ENCODE measurements around the gene SSBP2. TPM values are rescaled to one million over a fixed set of nuclear protein-coding genes. Genes with fewer than 3 reads are reported as not detected.

SSBP2 gene
- total RNA-seq, 2 donors from 2014 or later = 23.7 to 75.0 TPM

- Histone ChIP-seq H3K9me3 (no peaks in the 10 kb centered on the region), H3K27ac (no peak overlapping the region), H3K4me1 (ENCODE audit: control insufficient read depth in 1 of 2, low read depth in 2 of 2) (peaks cover 11 to 38% of the 10 kb centered on the region in 2 donors), H3K4me3 (peak overlapping the region; percentile 32), H3K27me3 (replicated peaks; ENCODE audit: insufficient read depth) (no peaks in the 10 kb centered on the region), H3K36me3 (no peaks in the 10 kb centered on the region)
- DNase-seq (ENCODE audit: low spot score) (no peak), ATAC-seq (ENCODE audit: insufficient number of reproducible peaks, low FRiP score, low read depth) (no peak)
- no peak for TF ChIP-seq CTCF (IDR thresholded peaks at IDR 0.05)
Observed at GRCh38 chr5:81788329-81788728, 37.4 kb upstream of the SSBP2 start.

- Histone ChIP-seq H3K36me3 (no peaks in the 10 kb centered on the region), H3K4me3 (peak overlapping the region; percentile 32), H3K9me3 (no peaks in the 10 kb centered on the region), H3K4me1 (ENCODE audit: control insufficient read depth in 1 of 2, low read depth in 2 of 2) (peaks cover 11 to 43% of the 10 kb centered on the region in 2 donors), H3K27me3 (replicated peaks; ENCODE audit: insufficient read depth) (no peaks in the 10 kb centered on the region), H3K27ac (peak overlapping the region; percentile 2 to 32)
- TF ChIP-seq CTCF (IDR thresholded peaks at IDR 0.05) = no peak
- no peak for ATAC-seq (ENCODE audit: insufficient number of reproducible peaks, low FRiP score, low read depth)
- peak; percentile 35 for DNase-seq (ENCODE audit: low spot score)
Observed at GRCh38 chr5:81787474-81788242, 36.8 kb upstream of the SSBP2 start.

- H3K9me3 ChIP-seq = no peaks in the 10 kb centered on the region
- no peak for DNase-seq (ENCODE audit: low spot score)
- H3K27me3 ChIP-seq (replicated peaks; ENCODE audit: insufficient read depth) = no peaks in the 10 kb centered on the region
- no peak for TF ChIP-seq CTCF (IDR thresholded peaks at IDR 0.05)
- no peak overlapping the region for H3K4me3 ChIP-seq
- no peaks in the 10 kb centered on the region for H3K36me3 ChIP-seq
- peak overlapping the region; percentile 2 to 32 for H3K27ac ChIP-seq
- no peak for ATAC-seq (ENCODE audit: insufficient number of reproducible peaks, low FRiP score, low read depth)
- peaks cover 11 to 43% of the 10 kb centered on the region in 2 donors for H3K4me1 ChIP-seq (ENCODE audit: control insufficient read depth in 1 of 2, low read depth in 2 of 2)
Observed at GRCh38 chr5:81786991-81787390, 36.1 kb upstream of the SSBP2 start.

GRCh38 chr5:81786496-81786895 is 35.6 kb upstream of the SSBP2 start:
- Histone ChIP-seq H3K27me3 (replicated peaks; ENCODE audit: insufficient read depth) (no peaks in the 10 kb centered on the region), H3K9me3 (no peaks in the 10 kb centered on the region), H3K4me1 (ENCODE audit: control insufficient read depth in 1 of 2, low read depth in 2 of 2) (peaks cover 11 to 43% of the 10 kb centered on the region in 2 donors), H3K36me3 (no peaks in the 10 kb centered on the region), H3K27ac (peak overlapping the region in 1 of 2 donors; percentile 32), H3K4me3 (no peak overlapping the region)
- no peak for TF ChIP-seq CTCF (IDR thresholded peaks at IDR 0.05)
- DNase-seq (ENCODE audit: low spot score) (no peak), ATAC-seq (ENCODE audit: insufficient number of reproducible peaks, low FRiP score, low read depth) (no peak)

- Histone ChIP-seq H3K4me3 (no peak overlapping the region), H3K4me1 (ENCODE audit: control insufficient read depth in 1 of 2, low read depth in 2 of 2) (peaks cover 11 to 43% of the 10 kb centered on the region in 2 donors), H3K27ac (no peak overlapping the region), H3K27me3 (replicated peaks; ENCODE audit: insufficient read depth) (no peaks in the 10 kb centered on the region), H3K9me3 (no peaks in the 10 kb centered on the region), H3K36me3 (no peaks in the 10 kb centered on the region)
- DNase-seq (ENCODE audit: low spot score) (no peak), ATAC-seq (ENCODE audit: insufficient number of reproducible peaks, low FRiP score, low read depth) (no peak)
- TF ChIP-seq CTCF (IDR thresholded peaks at IDR 0.05) = no peak
Observed at GRCh38 chr5:81785322-81785721, 34.4 kb upstream of the SSBP2 start.

All from thoracic aorta (tissue), 2 donors.